Esophagus squamous epithelium (tissue), 5 donors: ENCODE data around the gene EYS. TPM values are rescaled to one million over a fixed set of nuclear protein-coding genes. Genes with fewer than 3 reads are reported as not detected.
"Not testable (repeated sequence)": the region's sequence is repeated elsewhere in the genome, so short reads cannot be mapped to it uniquely, and the experiment has no call there.

Experiments
- DNase-seq: peaks from one replicate; lab custom pipeline; 2025; lab: John Stamatoyannopoulos, UW
- H3K27ac ChIP-seq, 4 donors: fragments of 200-600 bp; sonication (generic); one replicate each; pipeline ENCODE4 v1.5.1; 2016 to 2019; ENCODE audit warnings: mild to moderate bottlenecking in 1 of 4
- H3K27me3 ChIP-seq, 4 donors: fragments of 200-600 bp; sonication (generic); 1 replicate in 3 of 4; 2 replicates in 1 of 4; pipeline versions ENCODE4 v1.5.1 to v1.6.0; 2017 to 2021; ENCODE audit warnings: antibody characterized with exemption in 1 of 4
- H3K36me3 ChIP-seq, 3 donors: fragments of 200-600 bp; sonication (generic); one replicate each; pipeline ENCODE4 v1.5.1; 2016 to 2019
- H3K4me1 ChIP-seq, 3 donors: fragments of 200-600 bp; sonication (generic); one replicate each; pipeline ENCODE4 v1.5.1; 2017 to 2019
- H3K4me3 ChIP-seq, 4 donors: fragments of 200-600 bp; sonication (generic); 1 replicate in 3 of 4; 2 replicates in 1 of 4; pipeline ENCODE4 v1.5.1; 2016 to 2019; ENCODE audit warnings: mild to moderate bottlenecking in 2 of 4, moderate library complexity in 1 of 4
- H3K9me3 ChIP-seq, 3 donors: fragments of 200-600 bp; sonication (generic); one replicate each; pipeline ENCODE4 v1.5.1; 2016 to 2019
- POLR2A ChIP-seq, 4 donors: fragments of 450-650 bp; IDR thresholded peaks; one replicate each; pipeline ENCODE4 v1.6.1; 2017; ENCODE audit warnings: antibody characterized with exemption in 4 of 4, mild to moderate bottlenecking in 4 of 4, moderate library complexity in 3 of 4
- WGBS, 2 donors: methylation state at CpG; one replicate each; pipeline ENCODE4 v1.1.5; 2018; 5-methylcytosine and 5-hydroxymethylcytosine counted together
- intact Hi-C: fragments of 100-400 bp; cut with DNase I; formaldehyde crosslinking; loops from one replicate; pipeline ENCODE4 v1.15.0; 2022
- total RNA-seq, 4 donors: library from RNA; depleted of rRNA; stranded (reverse); fragments of >200 nt; gene quantifications; one replicate each; pipeline ENCODE4 v1.1.0, GENCODE V29; 2016
- TF ChIP-seq, protein P1 (sequence below), 6 experiments: fragments of 450-650 bp in 4 of 6; fragments of 200-600 bp in 2 of 6; sonication (generic) in 2 of 6; IDR thresholded peaks; one replicate each; pipeline ENCODE4 v1.5.1; 2016 to 2019; ENCODE audit warnings: antibody characterized with exemption in 6 of 6, mild to moderate bottlenecking in 4 of 6, moderate library complexity in 4 of 6
- donor health status: DM: yes; HTN: yes; CAD: no.

The EYS gene
- total RNA-seq, 4 donors from 2014 or later, result 0.87 TPM; not detected in 3

- H3K4me3 ChIP-seq, result no peak overlapping the region
- no peaks in the 10 kb centered on the region for H3K4me1 ChIP-seq
- no peak for DNase-seq
- WGBS, 2 donors, result 66 to 70% methylated on average over 4 of the region's 4 CpGs
- intact Hi-C loops, result no loop called here
- no peak overlapping the region for H3K27ac ChIP-seq
- H3K27me3 ChIP-seq, result no peaks in the 10 kb centered on the region
- H3K9me3 ChIP-seq, result peaks cover 0 to 6% (median 0%) of the 10 kb centered on the region in 3 donors
- TF ChIP-seq, protein P1, sequence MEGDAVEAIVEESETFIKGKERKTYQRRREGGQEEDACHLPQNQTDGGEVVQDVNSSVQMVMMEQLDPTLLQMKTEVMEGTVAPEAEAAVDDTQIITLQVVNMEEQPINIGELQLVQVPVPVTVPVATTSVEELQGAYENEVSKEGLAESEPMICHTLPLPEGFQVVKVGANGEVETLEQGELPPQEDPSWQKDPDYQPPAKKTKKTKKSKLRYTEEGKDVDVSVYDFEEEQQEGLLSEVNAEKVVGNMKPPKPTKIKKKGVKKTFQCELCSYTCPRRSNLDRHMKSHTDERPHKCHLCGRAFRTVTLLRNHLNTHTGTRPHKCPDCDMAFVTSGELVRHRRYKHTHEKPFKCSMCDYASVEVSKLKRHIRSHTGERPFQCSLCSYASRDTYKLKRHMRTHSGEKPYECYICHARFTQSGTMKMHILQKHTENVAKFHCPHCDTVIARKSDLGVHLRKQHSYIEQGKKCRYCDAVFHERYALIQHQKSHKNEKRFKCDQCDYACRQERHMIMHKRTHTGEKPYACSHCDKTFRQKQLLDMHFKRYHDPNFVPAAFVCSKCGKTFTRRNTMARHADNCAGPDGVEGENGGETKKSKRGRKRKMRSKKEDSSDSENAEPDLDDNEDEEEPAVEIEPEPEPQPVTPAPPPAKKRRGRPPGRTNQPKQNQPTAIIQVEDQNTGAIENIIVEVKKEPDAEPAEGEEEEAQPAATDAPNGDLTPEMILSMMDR (IDR thresholded peaks at IDR 0.05), result no peak
- TF ChIP-seq POLR2A (IDR thresholded peaks at IDR 0.05), result no peak
- no peaks in the 10 kb centered on the region for H3K36me3 ChIP-seq
These were observed 1672.7 kb downstream of the EYS start for GRCh38 chr6:64034291-64034690.

DNA sequence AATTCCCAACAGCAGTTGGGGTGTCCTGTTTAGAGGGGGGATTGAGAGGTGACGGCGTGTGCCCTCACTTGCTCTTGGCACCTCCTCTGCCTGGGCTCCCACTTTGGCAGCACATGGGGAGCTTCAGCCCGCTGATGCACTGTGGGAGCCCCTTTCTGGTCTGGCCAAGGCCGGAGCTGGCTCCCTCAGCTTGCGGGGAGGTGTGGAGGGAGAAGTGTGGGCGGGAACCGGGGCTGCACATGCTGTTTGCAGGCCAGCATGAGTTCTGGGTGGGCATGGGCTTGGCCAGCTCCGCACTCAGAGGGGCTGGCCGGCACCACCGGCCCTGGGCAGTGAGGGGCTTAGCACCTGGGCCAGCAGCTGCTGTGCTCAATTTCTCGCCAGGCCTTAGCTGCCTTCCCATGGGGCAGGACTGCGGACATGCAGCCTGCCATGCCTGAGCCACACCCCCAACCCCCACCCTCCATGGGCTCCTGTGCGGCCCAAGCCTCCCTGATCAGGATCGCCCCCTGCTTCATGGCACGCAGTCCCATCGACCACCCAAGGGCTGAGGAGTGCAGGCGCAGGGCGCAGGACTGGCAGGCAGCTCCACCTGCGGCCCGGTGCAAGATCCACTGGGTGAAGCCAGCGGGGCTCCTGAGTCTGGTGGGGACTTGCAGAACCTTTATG is 1675.9 kb downstream of the EYS start:
- DNase-seq, result not testable (repeated sequence)

DNA sequence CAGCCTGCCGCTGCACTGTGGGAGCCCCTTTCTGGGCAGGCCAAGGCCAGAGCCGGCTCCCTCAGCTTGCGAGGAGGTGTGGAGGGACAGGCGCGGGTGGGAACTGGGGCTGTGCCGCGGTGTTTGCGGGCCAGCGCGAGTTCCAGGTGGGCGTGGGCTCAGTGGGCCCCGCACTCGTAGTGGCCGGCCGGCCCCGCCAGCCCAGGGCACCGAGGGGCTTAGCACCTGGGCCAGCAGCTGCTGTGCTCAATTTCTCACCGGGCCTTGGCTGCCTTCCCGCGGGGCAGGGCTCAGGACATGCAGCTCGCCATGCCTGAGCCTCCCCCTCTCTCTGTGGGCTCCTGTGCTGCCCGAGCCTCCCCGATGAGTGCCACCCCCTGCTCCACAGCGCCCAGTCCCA is 1683.3 kb downstream of the EYS start:
- no peaks in the 10 kb centered on the region for H3K36me3 ChIP-seq
- DNase-seq, result no peak
- no peak for TF ChIP-seq POLR2A (IDR thresholded peaks at IDR 0.05)
- TF ChIP-seq, protein P1 (IDR thresholded peaks at IDR 0.05), result no peak
- no peaks in the 10 kb centered on the region for H3K4me1 ChIP-seq
- WGBS, 2 donors, result 100% methylated on average over 8 of the region's 24 CpGs; no CpG with 5 or more reads in 1 of the 2 donors
- no peak overlapping the region for H3K4me3 ChIP-seq
- no peaks in the 10 kb centered on the region for H3K27me3 ChIP-seq
- intact Hi-C loops, result no loop called here
- no peak overlapping the region for H3K27ac ChIP-seq
- H3K9me3 ChIP-seq, result peaks cover 0 to 12% (median 4%) of the 10 kb centered on the region in 3 donors

More for the DNA sequence above, 1675.9 kb downstream of the EYS start:
- H3K27ac ChIP-seq, H3K4me1 ChIP-seq, intact Hi-C loops, H3K9me3 ChIP-seq, H3K4me3 ChIP-seq, H3K27me3 ChIP-seq, H3K36me3 ChIP-seq: not testable (repeated sequence)
- WGBS, 2 donors, result no CpG with 5 or more reads among the region's 21 CpGs

DNA sequence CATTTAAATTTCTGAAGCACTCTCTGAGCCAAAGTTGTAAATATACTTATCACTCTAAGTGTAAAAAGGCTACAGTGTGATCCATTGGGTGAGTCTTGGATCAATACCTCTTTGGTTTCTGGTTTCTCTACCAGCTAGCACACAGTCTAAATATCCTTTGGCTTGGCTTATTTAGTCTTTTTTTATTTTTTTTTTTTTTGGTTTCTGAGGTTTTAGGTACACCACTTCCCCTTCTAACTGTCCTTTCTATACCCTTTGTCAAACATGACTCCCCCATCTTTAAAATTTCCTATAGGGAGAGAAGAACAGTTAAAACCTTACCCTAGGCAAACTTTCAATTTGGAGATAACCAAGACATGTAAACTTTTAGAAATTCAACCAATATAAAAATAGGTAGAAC is 1692.4 kb downstream of the EYS start:
- Histone ChIP-seq H3K36me3 (no peaks in the 10 kb centered on the region), H3K4me3 (no peak overlapping the region), H3K9me3 (no peaks in the 10 kb centered on the region), H3K27me3 (no peaks in the 10 kb centered on the region), H3K4me1 (no peaks in the 10 kb centered on the region), H3K27ac (no peak overlapping the region)
- no peak for DNase-seq
- intact Hi-C loops, result no loop called here
- TF ChIP-seq POLR2A (IDR thresholded peaks at IDR 0.05), result no peak
- TF ChIP-seq, protein P1 (IDR thresholded peaks at IDR 0.05), result no peak

- Histone ChIP-seq H3K9me3 (no peaks in the 10 kb centered on the region), H3K27ac (no peak overlapping the region), H3K4me1 (no peaks in the 10 kb centered on the region), H3K4me3 (no peak overlapping the region), H3K36me3 (no peaks in the 10 kb centered on the region), H3K27me3 (no peaks in the 10 kb centered on the region)
- TF ChIP-seq, protein P1 (IDR thresholded peaks at IDR 0.05), result no peak
- no peak for TF ChIP-seq POLR2A (IDR thresholded peaks at IDR 0.05)
- WGBS, 2 donors, result 58 to 59% methylated on average over 8 of the region's 8 CpGs
- intact Hi-C loops, result no loop called here
- no peak for DNase-seq
These were observed 1694.0 kb downstream of the EYS start for GRCh38 chr6:64013011-64013410.
